NCI-H526 treated with DMSO at 0.1 percent for 48 hours (cell line): Measurements from ENCODE around the gene DAZL.

Experiments used
- DNase-seq: peaks from one replicate; lab custom pipeline; 2025; lab: John Stamatoyannopoulos, UW

The DAZL gene

DNA sequence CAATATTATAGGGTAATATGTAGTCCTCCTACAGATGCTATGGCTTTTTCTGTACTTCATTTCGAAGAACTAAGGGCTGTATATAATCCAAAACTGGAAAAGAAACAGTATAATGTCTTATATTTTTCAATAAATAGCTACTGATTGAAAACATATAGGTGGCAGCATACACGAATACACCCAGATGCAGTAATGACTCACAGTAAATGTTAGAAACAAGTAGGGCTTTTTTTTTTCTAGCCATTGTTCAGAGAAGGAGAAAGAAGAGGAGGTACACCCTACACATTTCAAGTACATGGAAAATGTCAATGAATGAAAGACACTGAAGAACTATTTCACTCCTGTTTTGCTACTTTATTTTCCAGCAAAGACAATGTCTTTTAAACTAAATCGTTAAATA lies 9.4 kb downstream of the DAZL start:
- no peak for DNase-seq

- no peak for DNase-seq
Observed at GRCh38 chr3:16589867-16590624, 15.2 kb downstream of the DAZL start.

DNA sequence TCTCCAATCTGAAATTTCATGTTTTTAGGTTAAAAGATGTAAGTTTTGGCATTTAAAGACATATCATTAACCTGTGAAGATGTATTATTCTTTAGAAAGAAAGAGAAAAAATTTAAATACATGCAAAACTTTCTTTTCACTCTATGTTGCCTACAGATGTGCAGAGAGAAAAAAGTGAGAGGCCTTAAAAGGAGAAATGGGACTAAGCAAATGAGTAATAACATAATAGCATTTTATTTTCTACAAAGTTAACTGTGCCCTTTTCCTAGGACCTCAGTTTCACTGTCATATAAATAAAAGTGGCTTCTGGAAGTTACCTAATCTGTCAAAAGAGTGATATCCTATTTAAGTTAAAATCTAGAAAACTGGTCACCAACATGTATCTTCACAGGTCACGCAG lies 16.1 kb downstream of the DAZL start:
- no peak for DNase-seq

DNA sequence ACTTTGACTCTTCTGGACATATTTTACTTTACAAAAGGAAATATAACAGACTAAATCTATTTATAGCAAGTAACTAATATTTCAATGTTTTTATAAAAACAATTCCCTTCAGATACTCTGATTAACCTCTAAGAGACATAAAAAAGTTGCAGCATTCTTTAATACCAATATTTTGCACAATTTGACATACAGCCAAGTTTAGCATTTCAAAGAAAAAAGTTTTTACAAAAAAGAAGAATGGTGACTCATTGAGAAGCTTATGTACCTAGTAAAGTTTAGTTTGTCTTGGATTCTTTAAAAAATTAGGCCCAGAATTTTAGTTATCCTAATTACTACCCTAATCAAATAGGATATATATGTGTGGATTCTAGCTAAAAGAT lies 17.6 kb downstream of the DAZL start:
- DNase-seq = no peak

GRCh38 chr3:16587047-16587680 lies 18.1 kb downstream of the DAZL start:
- DNase-seq = no peak

DNA sequence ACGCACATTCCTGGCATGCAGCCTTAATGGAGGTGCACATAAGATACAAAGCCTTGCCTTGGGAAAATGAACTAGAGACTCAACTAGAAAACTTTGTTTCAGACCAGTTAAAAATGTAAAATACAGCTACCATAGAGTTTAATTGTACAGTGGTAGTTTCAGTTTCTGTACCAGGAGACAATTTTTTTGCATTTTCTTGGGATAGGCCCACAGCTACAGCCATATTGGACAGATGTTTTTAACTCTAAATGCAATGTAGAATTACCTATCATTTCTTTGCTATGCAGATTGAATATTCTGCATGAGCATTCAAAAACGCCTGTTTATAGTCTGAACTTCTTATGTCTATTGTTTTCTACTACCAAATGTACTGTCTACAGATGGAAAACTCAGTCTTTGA lies 20.3 kb downstream of the DAZL start:
- no peak for DNase-seq

GRCh38 chr3:16583551-16583950 lies 21.7 kb downstream of the DAZL start:
- no peak for DNase-seq

- no peak for DNase-seq
Observed at GRCh38 chr3:16570113-16570512, 35.1 kb downstream of the DAZL start.

DNA sequence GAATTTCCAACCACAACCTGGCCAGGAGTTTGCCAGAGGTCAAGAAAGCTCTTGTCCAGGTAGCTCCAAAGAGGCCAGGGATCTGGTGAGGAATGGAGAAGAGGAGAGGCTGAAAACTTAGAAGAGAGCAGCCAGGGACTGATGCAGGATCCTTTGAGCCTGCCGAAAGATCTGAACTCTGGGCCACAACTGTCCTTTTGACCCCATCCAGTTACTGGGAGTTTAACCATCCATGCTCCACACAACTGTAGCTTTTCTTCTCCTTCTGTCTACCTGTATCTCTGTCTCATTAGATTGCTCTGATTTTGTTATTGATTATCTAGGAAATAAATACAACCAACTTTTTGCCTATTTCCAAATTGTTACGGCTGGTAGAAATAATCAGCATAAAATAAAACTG lies 36.7 kb downstream of the DAZL start:
- no peak for DNase-seq

GRCh38 chr3:16568115-16568514 lies 37.1 kb downstream of the DAZL start:
- DNase-seq = no peak

DNA sequence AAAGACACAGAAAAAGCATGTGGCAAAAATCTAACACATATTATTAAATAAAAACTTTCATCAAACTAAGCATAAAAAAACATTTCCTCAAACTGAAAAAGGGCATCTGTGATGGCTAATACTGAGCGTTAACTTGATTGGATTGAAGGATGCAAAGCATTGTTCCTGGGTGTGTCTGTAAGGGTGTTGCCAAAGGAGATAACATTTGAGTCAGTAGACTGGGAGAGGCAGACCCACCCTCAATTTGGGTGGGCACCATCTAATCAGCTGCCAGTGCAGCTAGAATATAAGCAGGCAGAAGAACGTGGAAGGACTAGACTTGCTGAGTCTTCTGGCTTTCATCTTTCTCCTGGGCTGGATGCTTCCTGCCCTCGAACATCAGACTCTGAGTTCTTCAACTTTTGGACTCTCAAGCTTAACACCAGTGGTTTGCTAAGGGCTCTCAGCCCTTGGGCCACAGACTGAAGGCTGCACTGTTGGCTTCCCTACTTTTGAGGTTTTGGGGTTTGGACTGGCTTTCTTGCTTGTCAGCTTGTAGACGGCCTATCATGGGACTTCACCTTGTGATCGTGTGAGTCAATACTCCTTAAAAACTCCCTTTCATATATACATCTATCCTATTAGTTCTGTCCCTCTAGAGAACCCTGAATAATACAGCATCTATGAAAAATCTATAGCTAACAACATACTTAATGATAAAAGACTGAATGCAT lies 45.4 kb downstream of the DAZL start:
- DNase-seq = no peak

- no peak for DNase-seq
Observed at GRCh38 chr3:16554126-16554525, 51.1 kb downstream of the DAZL start.

- no peak for DNase-seq
Observed at GRCh38 chr3:16552757-16553156, 52.5 kb downstream of the DAZL start.

DNA sequence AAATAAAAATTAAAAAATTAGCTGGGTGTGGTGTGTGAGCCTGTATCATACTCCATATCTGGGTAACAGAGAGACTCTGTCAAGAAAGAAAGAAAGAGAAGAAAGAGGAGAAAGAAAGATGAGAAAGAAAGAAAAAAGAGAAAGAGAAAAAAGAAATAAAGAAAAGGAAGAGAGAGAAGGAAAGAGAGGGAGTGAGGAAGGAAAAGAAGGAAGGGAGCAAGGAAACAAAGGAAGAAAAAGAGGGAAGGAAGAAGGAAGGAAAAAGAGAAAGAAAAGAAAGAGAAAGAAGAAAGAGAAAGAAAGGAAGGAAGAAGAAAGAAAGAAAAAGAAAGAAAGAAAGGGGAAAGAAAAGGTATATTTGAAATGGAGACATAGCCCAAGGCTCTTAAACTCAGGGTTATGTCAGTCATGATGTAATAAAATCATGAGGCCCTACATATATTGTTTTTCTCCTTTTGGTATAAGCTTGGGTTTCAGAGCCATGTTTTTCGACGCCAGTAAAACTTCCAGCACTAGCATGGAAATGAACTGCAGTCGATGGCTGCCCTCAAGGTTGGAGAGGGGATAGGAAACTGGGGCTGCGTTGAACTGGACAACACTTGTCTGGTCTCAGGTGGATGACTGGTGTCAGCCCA lies 53.8 kb downstream of the DAZL start:
- no peak for DNase-seq

DNA sequence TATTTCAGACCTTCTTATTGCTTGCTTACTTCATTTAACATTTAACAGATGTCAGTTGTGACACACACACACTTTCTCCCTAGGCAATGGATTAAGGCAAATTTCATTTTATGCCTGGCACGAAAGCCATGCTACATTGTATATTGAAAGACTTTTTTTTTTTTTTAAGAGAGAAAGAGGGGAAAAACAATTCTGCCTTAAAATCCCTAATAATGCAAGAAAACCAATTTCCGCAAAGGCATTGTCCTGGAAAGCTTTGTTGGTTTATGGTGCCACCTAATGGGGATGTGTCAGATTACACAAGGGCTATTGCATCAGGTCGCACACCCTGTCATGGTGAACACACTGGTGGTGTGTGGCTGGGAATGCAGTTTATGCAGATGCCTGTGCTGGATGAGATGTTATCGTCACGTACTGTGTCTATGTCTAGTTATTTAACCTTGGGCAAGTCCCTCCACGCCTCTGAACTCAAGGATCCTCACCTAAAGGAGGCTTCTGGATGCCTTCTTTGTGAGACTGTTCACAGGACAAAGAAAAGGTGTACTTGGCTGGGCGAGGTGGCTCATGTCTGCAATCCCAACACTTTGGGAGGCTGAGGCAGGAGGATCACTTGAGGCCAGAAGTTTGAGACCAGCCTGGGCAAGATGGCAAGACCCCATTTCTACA lies 54.4 kb downstream of the DAZL start:
- DNase-seq = peak; percentile 21

DNA sequence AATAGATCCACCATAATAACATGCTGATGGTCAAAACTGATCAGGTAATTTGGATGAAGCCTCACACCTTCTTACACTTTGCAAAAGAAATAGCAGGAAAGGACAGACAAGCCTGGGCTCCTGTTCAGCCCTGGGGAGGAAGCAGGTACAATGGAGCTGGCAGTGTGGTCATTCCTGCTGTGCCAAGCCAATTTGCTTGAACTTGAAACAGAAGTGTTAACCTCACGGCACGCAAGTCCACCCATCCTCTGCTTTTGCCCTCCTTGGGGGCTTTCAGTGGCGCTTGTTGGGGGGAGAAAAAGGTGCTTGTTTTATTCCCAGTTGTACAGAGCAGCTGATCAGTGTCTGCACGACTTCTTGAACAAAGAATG lies 54.9 kb downstream of the DAZL start:
- no peak for DNase-seq

- DNase-seq = no peak
Observed at GRCh38 chr3:16548721-16549120, 56.5 kb downstream of the DAZL start.

DNA sequence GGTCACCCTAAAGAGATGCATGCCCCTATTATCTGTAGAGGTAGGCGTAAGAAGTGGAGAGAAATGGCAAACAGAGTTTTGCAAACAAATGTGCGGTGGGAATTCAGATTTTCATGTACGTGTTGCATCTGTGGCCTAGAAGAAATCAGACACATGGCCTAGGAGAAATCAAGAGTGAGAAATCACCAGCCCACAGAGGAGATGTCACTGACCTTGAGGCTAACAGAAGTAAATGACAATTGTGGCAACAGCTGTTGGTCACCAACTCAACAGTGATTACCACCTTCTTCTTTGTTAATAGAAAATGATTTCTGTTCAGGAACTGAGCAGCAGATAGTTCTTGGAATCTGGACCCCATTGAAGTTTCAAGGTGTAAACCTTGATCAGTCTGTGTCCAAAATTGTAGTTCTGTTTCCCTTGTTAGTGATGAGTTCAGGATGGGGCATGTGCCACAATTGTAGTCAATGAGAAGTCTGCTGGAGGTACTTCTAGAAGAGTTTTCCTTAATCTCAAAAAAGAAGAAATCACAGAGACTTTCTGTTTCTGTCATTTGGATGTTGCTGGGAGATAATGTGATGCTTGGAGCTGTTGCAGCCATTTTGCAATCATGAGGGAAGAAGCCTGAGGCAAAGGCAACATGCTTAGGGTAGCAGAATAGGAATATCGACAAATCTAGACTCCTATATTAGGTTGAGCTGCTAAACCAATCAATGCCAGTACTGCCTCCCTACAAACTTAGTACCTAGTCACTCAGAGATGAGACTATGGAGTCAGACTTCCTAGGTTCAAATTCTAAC lies 57.5 kb downstream of the DAZL start:
- DNase-seq = no peak

DNA sequence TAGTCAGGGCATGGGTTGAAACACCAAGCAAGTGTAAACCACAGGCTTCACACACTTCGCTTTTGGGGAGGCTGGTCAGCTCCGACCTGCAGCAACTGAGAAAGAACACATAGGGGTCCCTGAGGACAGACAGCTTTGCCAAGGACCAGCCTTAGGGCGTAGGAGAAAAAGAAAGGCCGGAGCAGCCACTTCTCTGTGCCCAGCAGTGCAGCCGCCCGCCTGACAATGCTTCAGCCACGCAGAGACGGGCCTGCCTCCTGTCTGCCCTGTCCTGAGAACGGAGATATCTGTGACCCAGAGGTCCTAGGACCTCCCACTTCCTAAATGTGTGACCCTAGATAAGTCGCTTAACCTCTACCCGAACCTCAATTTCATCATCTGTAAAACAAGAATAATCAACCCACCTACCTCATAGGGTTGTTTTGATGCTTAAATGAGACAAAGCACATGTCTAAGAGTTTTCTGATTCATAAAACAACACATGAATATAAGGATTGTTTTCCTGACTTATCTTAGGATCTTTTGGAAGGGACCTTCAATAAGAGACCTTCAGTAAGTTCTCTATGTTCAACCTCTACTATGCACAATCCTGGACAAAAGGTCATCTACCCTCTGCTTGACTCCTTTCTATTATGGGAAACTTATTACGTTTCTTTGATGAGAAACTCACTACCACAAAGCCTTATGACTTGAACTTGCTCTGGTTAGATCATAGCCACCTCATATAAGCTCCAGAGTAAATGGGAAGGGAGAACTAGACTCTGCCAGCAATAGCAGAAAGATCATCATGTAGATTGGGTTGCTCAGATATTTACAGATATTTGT lies 58.8 kb downstream of the DAZL start:
- DNase-seq = no peak

- no peak for DNase-seq
Observed at GRCh38 chr3:16545413-16546185, 59.6 kb downstream of the DAZL start.
